Measurements from ENCODE around the gene ZNF77.

- TF ChIP-seq POLR2AphosphoS5 (IDR thresholded peaks at IDR 0.05; ENCODE audit: low read depth, low read length) (no peak), SIN3A (IDR thresholded peaks at IDR 0.05; ENCODE audit: borderline replicate concordance, insufficient read depth, low read length) (no peak), REST (IDR thresholded peaks at IDR 0.05; ENCODE audit: insufficient read depth in 1 of 2, low read depth in 2 of 2, low read length in 2 of 2) (no peak), TAF1 (IDR thresholded peaks at IDR 0.05; ENCODE audit: borderline replicate concordance, insufficient read depth, low read length) (no peak)
These were observed 59.0 kb downstream of the ZNF77 start for GRCh38 chr19:2885736-2886135.

All from PFSK-1 (cell line).